Natural killer cell (primary cell): Measurements from ENCODE around the gene AK1. TPM values are rescaled to one million over a fixed set of nuclear protein-coding genes. Genes with fewer than 3 reads are reported as not detected.

Experiments
- ATAC-seq, 3 donors: fragments of 150-1000 bp in 2 of 3; fragments of 200-7000 bp in 1 of 3; cut with Tn5 transposase; 1 replicate in 1 of 3; 2 replicates in 2 of 3; pipeline ENCODE4 v1.10.0; 2021; ENCODE audit warnings: mild to moderate bottlenecking in 2 of 3, moderate library complexity in 2 of 3
- DNase-seq, 2 donors: peaks; one replicate each; pipeline versions ENCODE4 v3.0.0 to v3.0.0-alpha.2; 2013 to 2021; ENCODE audit warnings: mixed read lengths in 1 of 2
- H3K27ac ChIP-seq: one replicate; pipeline ENCODE4 v1.5.1; 2013; ENCODE audit warnings: mild to moderate bottlenecking, low read length
- H3K27me3 ChIP-seq: one replicate; pipeline ENCODE4 v1.6.1; 2013; ENCODE audit warnings: low read length; ENCODE audit not compliant: control insufficient read depth, insufficient read depth
- H3K36me3 ChIP-seq: one replicate; pipeline ENCODE4 v1.6.1; 2013; ENCODE audit warnings: low read length; ENCODE audit not compliant: control insufficient read depth, insufficient read depth
- H3K4me1 ChIP-seq: one replicate; pipeline ENCODE4 v1.6.1; 2013; ENCODE audit warnings: low read length; ENCODE audit not compliant: control insufficient read depth, insufficient read depth
- H3K4me3 ChIP-seq: one replicate; pipeline ENCODE4 v1.5.1; 2013; ENCODE audit warnings: low read length
- H3K9me3 ChIP-seq: one replicate; pipeline ENCODE4 v1.6.1; 2013; ENCODE audit warnings: low read length; ENCODE audit not compliant: control insufficient read depth, insufficient read depth
- H3K27ac Mint-ChIP-seq, 2 donors: one replicate each; pipeline ENCODE4 v1.8.0; 2022; ENCODE audit warnings: mild to moderate bottlenecking in 2 of 2, mixed read lengths in 2 of 2, moderate library complexity in 1 of 2
- H3K27me3 Mint-ChIP-seq, 2 donors: one replicate each; pipeline ENCODE4 v1.8.0; 2022; ENCODE audit warnings: low read depth in 2 of 2, mixed read lengths in 2 of 2
- H3K36me3 Mint-ChIP-seq: one replicate; pipeline ENCODE4 v1.8.0; 2022; ENCODE audit warnings: mixed read lengths
- H3K4me1 Mint-ChIP-seq, 2 donors: one replicate each; pipeline ENCODE4 v1.8.0; 2022; ENCODE audit warnings: mixed read lengths in 2 of 2
- H3K4me3 Mint-ChIP-seq: one replicate; pipeline ENCODE4 v1.8.0; 2022; ENCODE audit warnings: mild to moderate bottlenecking, moderate library complexity, mixed read lengths
- H3K9me3 Mint-ChIP-seq, 2 donors: one replicate each; pipeline ENCODE4 v1.8.0; 2022; ENCODE audit warnings: mixed read lengths in 2 of 2
- WGBS: methylation state at CpG from one replicate; pipeline ENCODE4 v1.1.7; 2013; ENCODE audit warnings: missing lambda C conversion rate; ENCODE audit not compliant: insufficient coverage; 5-methylcytosine and 5-hydroxymethylcytosine counted together
- intact Hi-C: fragments of 100-400 bp; cut with micrococcal nuclease; formaldehyde crosslinking; loops from one replicate; pipeline ENCODE4 v1.14.2; 2022
- total RNA-seq, 4 donors: library from RNA; stranded (reverse); fragments of 120-200 nt in 1 of 4; gene quantifications; one replicate each; pipeline versions ENCODE4 v1.2.3 to v1.2.4, GENCODE V29; 2013 to 2022
- TF ChIP-seq, protein P1 (sequence below): fragments of 200-600 bp; IDR thresholded peaks from one replicate; pipeline ENCODE4 v1.8.0; 2022; ENCODE audit warnings: antibody characterized with exemption

Gene AK1
- total RNA-seq, 3 donors from 2014 or later (not counting 1 experiment from before 2014, with no cell fraction given): 47.3 to 76.3 (median 54.2) TPM

DNA sequence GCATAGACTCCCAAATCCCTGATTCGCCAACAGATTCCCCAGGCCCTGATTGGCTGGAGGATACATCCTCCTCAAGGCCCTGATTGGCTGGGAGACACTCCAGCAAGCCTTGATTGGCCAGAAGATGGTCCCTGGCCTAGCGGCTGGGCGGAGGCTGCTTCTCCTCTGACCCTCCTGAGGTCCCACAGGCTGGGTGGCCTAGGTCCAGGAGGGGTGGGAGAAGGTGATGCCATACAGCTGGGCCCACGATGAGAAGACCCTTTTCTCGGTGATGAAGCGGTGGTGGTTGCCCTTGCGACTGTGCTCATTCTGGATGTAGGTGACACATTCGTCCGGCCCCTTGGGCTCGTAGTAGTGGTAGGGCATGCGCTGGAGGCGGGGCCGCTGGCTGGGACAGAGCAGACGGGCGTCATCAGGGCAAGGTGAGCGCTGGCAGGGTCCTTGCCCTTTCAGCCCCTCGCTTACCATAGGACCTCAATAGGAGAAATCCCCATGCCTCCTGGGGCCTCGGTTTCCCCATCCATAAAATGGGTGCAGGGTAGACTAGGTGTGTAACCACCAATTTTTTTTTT lies 9.0 kb upstream of the AK1 start:
- Mint-ChIP-seq H3K36me3 (no peaks in the 10 kb centered on the region), H3K4me3 (no peak overlapping the region), H3K27me3 (no peaks in the 10 kb centered on the region), H3K4me1 (peaks cover 12 to 35% of the 10 kb centered on the region in 2 donors), H3K27ac (peak overlapping the region in 1 of 2 donors; percentile 80), H3K9me3 (no peaks in the 10 kb centered on the region)
- 98% methylated on average over 18 of the region's 18 CpGs for WGBS
- intact Hi-C loops: no loop called here
- H3K9me3 ChIP-seq: no peaks in the 10 kb centered on the region
- DNase-seq (no peak), ATAC-seq (no peak)
- no peaks in the 10 kb centered on the region for H3K27me3 ChIP-seq
- H3K36me3 ChIP-seq: peaks cover 53% of the 10 kb centered on the region
- peaks cover 18% of the 10 kb centered on the region for H3K4me1 ChIP-seq
- H3K27ac ChIP-seq: no peak overlapping the region
- TF ChIP-seq, protein P1, sequence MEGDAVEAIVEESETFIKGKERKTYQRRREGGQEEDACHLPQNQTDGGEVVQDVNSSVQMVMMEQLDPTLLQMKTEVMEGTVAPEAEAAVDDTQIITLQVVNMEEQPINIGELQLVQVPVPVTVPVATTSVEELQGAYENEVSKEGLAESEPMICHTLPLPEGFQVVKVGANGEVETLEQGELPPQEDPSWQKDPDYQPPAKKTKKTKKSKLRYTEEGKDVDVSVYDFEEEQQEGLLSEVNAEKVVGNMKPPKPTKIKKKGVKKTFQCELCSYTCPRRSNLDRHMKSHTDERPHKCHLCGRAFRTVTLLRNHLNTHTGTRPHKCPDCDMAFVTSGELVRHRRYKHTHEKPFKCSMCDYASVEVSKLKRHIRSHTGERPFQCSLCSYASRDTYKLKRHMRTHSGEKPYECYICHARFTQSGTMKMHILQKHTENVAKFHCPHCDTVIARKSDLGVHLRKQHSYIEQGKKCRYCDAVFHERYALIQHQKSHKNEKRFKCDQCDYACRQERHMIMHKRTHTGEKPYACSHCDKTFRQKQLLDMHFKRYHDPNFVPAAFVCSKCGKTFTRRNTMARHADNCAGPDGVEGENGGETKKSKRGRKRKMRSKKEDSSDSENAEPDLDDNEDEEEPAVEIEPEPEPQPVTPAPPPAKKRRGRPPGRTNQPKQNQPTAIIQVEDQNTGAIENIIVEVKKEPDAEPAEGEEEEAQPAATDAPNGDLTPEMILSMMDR: no peak
- H3K4me3 ChIP-seq: no peak overlapping the region

DNA sequence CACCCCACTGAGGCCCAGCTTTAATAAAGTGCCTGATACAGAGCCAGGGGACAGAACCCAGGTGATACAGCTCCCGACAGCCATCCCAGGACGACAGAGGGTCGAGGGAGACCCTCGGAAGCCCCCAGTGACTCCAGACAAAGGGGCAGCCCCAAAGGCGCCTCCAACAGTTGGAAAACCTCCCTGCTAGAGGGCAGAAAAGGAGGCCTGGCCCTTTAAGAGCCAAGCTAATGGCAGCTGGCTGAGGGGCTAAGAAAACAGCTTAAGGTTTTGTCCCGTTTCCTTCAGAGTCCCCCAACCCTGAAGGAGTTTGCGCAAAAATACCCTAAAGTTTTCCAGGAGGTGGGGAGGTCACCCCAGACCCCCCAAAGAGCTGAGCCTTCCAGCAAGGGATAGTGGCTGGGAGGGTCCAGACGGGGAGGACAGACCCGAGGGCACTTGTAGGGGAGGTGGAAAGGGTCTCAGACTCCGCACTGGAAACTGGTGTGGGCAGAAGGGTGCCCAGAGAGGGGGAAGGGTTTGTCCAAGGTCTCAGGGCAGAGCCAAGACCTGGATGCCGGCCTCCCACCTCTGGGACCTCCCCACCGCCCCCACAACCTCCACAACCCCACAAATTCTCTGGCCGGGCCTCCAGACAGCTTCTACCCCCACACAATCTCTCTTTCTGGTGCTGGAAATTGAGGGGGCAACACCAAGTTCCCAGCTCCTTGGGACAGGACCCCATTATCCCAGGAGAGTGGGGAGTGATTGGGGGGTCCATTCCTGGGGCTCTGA lies 8.2 kb upstream of the AK1 start:
- peaks cover 47% of the 10 kb centered on the region for H3K36me3 ChIP-seq
- ATAC-seq (no peak), DNase-seq (no peak)
- H3K4me1 ChIP-seq: peaks cover 18% of the 10 kb centered on the region
- 87% methylated on average over 13 of the region's 13 CpGs for WGBS
- H3K4me3 ChIP-seq: no peak overlapping the region
- H3K9me3 ChIP-seq: no peaks in the 10 kb centered on the region
- no peak overlapping the region for H3K4me3 Mint-ChIP-seq
- no peaks in the 10 kb centered on the region for H3K36me3 Mint-ChIP-seq
- H3K9me3 Mint-ChIP-seq: no peaks in the 10 kb centered on the region
- no peak overlapping the region for H3K27ac ChIP-seq
- intact Hi-C loops: no loop called here
- H3K27me3 Mint-ChIP-seq: no peaks in the 10 kb centered on the region
- H3K4me1 Mint-ChIP-seq: peaks cover 12 to 32% of the 10 kb centered on the region in 2 donors
- H3K27ac Mint-ChIP-seq: peak overlapping the region in 1 of 2 donors; percentile 80
- no peaks in the 10 kb centered on the region for H3K27me3 ChIP-seq
- TF ChIP-seq, protein P1: no peak

DNA sequence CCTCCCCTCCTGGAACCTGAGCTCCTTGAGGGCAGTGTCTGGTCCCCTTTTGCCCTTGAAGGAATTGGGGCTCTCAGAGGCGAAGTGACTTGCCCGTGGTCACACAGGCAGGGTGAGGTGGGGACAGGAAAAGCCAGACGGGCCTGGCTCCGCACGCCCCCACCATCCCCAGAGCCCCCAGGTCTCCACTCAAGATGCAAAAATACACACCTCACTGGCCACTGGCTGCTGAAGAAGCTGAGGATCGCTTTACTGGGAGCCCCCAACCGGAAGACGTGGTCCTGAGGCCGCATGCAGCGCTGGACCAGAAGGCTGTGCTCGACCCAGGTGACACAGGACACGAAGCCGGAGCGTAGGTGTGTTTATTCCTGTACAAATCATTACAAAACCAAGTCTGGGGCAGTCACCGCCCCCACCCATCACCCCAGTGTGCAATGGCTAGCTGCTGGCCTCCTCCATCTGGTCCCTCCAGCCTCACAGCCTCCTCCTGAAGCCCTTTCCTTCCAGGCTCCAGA lies 7.6 kb upstream of the AK1 start:
- H3K27me3 ChIP-seq: no peaks in the 10 kb centered on the region
- DNase-seq: no peak
- peak overlapping the region; percentile 75 to 80 for H3K27ac Mint-ChIP-seq
- 64% methylated on average over 15 of the region's 15 CpGs for WGBS
- no peak overlapping the region for H3K4me3 ChIP-seq
- H3K4me3 Mint-ChIP-seq: no peak overlapping the region
- intact Hi-C loops: no loop called here
- H3K27me3 Mint-ChIP-seq: no peaks in the 10 kb centered on the region
- peaks cover 12 to 32% of the 10 kb centered on the region in 2 donors for H3K4me1 Mint-ChIP-seq
- H3K4me1 ChIP-seq: peaks cover 18% of the 10 kb centered on the region
- TF ChIP-seq, protein P1: no peak
- ATAC-seq: no peak
- no peaks in the 10 kb centered on the region for H3K9me3 Mint-ChIP-seq
- no peak overlapping the region for H3K27ac ChIP-seq
- H3K36me3 ChIP-seq: peaks cover 40% of the 10 kb centered on the region
- H3K9me3 ChIP-seq: no peaks in the 10 kb centered on the region
- no peaks in the 10 kb centered on the region for H3K36me3 Mint-ChIP-seq
